ENCODE results near the gene NBPF20. TPM values are rescaled to one million over a fixed set of nuclear protein-coding genes. Genes with fewer than 3 reads are reported as not detected.
A peak's percentile ranks its signal among the peaks of the same experiment; 100 is the strongest.
"Not testable (repeated sequence)": the region's sequence is repeated elsewhere in the genome, so short reads cannot be mapped to it uniquely, and the experiment has no call there.

Gene NBPF20
- total RNA-seq, 1 donor from 2014 or later = 0.37 TPM

- peak overlapping the region; percentile 79 for H3K4me3 Mint-ChIP-seq
- peak; percentile 47 for DNase-seq (ENCODE audit: low spot score)
- TF ChIP-seq EZH2 (IDR thresholded peaks at IDR 0.05) (peak; percentile 93), EZH2phosphoT487 (IDR thresholded peaks at IDR 0.05) (peak; percentile 88)
- H4K20me1 ChIP-seq (ENCODE audit: low read depth); H3K27ac ChIP-seq; H3K9me3 ChIP-seq (ENCODE audit: low read depth); H3K9ac ChIP-seq; H3F3A ChIP-seq (ENCODE audit: low read depth); H3K9me3 Mint-ChIP-seq; H2AFZ ChIP-seq (replicated peaks); H3K4me1 Mint-ChIP-seq; H3K36me3 Mint-ChIP-seq; H3K36me3 ChIP-seq; H3K79me2 ChIP-seq (ENCODE audit: low read depth); H3K27ac Mint-ChIP-seq; H3K4me1 ChIP-seq: not testable (repeated sequence)
- H3K4me3 ChIP-seq = peak overlapping the region; percentile 38
- peak overlapping the region; percentile 79 for H3K4me2 ChIP-seq
- peaks cover 20% of the 10 kb centered on the region for H3K27me3 Mint-ChIP-seq (ENCODE audit: insufficient read depth, low read depth)
- peaks cover 43% of the 10 kb centered on the region for H3K27me3 ChIP-seq
Observed at GRCh38 chr1:145453873-145454823, 28.7 kb upstream of the NBPF20 start.

GRCh38 chr1:145452506-145452905 is 27.1 kb upstream of the NBPF20 start:
- H4K20me1 ChIP-seq (ENCODE audit: low read depth); H3K9me3 ChIP-seq (ENCODE audit: low read depth); H3K36me3 Mint-ChIP-seq; H3K4me3 Mint-ChIP-seq; H2AFZ ChIP-seq (replicated peaks); H3K79me2 ChIP-seq (ENCODE audit: low read depth); H3K9me3 Mint-ChIP-seq; H3K27ac ChIP-seq; H3K4me3 ChIP-seq; H3K27ac Mint-ChIP-seq; H3K9ac ChIP-seq; H3K4me2 ChIP-seq; H3K36me3 ChIP-seq; H3K4me1 ChIP-seq; H3K4me1 Mint-ChIP-seq; DNase-seq (ENCODE audit: low spot score); H3F3A ChIP-seq (ENCODE audit: low read depth): not testable (repeated sequence)
- H3K27me3 Mint-ChIP-seq (ENCODE audit: insufficient read depth, low read depth) = peaks cover 18% of the 10 kb centered on the region
- H3K27me3 ChIP-seq = peaks cover 42% of the 10 kb centered on the region

- not testable (repeated sequence) for H3K27ac ChIP-seq; H3K4me1 ChIP-seq; H3K4me2 ChIP-seq; H3K4me3 Mint-ChIP-seq; H4K20me1 ChIP-seq (ENCODE audit: low read depth); H3K9me3 ChIP-seq (ENCODE audit: low read depth); H3K36me3 Mint-ChIP-seq; H3K79me2 ChIP-seq (ENCODE audit: low read depth); H3K9me3 Mint-ChIP-seq; H3K4me1 Mint-ChIP-seq; H3F3A ChIP-seq (ENCODE audit: low read depth); H2AFZ ChIP-seq (replicated peaks); H3K9ac ChIP-seq; H3K4me3 ChIP-seq; H3K36me3 ChIP-seq; H3K27ac Mint-ChIP-seq
- DNase-seq (ENCODE audit: low spot score) = peak; percentile 62
- peaks cover 44% of the 10 kb centered on the region for H3K27me3 ChIP-seq
- H3K27me3 Mint-ChIP-seq (ENCODE audit: insufficient read depth, low read depth) = peaks cover 18% of the 10 kb centered on the region
Observed at GRCh38 chr1:145451914-145452313, 26.5 kb upstream of the NBPF20 start.

GRCh38 chr1:145445219-145445618 is 19.8 kb upstream of the NBPF20 start:
- not testable (repeated sequence) for H3K4me3 Mint-ChIP-seq; H4K20me1 ChIP-seq (ENCODE audit: low read depth); H3F3A ChIP-seq (ENCODE audit: low read depth); H3K27ac Mint-ChIP-seq; H3K79me2 ChIP-seq (ENCODE audit: low read depth); H3K27ac ChIP-seq; H2AFZ ChIP-seq (replicated peaks); H3K9me3 Mint-ChIP-seq; H3K4me1 ChIP-seq; H3K9me3 ChIP-seq (ENCODE audit: low read depth); H3K9ac ChIP-seq; H3K4me2 ChIP-seq; H3K27me3 Mint-ChIP-seq (ENCODE audit: insufficient read depth, low read depth); H3K4me1 Mint-ChIP-seq; H3K36me3 ChIP-seq; H3K4me3 ChIP-seq; H3K36me3 Mint-ChIP-seq
- peak; percentile 53 for DNase-seq (ENCODE audit: low spot score)
- H3K27me3 ChIP-seq = peaks cover 13% of the 10 kb centered on the region

GRCh38 chr1:145442340-145442739 is 16.9 kb upstream of the NBPF20 start:
- not testable (repeated sequence) for H3K9ac ChIP-seq; H3K79me2 ChIP-seq (ENCODE audit: low read depth); H3K4me3 ChIP-seq; H3K4me1 ChIP-seq; H3K4me3 Mint-ChIP-seq; H3K4me2 ChIP-seq; H2AFZ ChIP-seq (replicated peaks); H3K27ac Mint-ChIP-seq; H3K9me3 ChIP-seq (ENCODE audit: low read depth); H3K4me1 Mint-ChIP-seq; H4K20me1 ChIP-seq (ENCODE audit: low read depth); H3K36me3 ChIP-seq; H3K9me3 Mint-ChIP-seq; DNase-seq (ENCODE audit: low spot score); H3K27ac ChIP-seq; H3F3A ChIP-seq (ENCODE audit: low read depth); H3K36me3 Mint-ChIP-seq; H3K27me3 Mint-ChIP-seq (ENCODE audit: insufficient read depth, low read depth)
- peaks cover 12% of the 10 kb centered on the region for H3K27me3 ChIP-seq

All from neural progenitor cell (in vitro differentiated cells).